Measurements from ENCODE around the gene PARVB.
A peak's percentile ranks its signal among the peaks of the same experiment; 100 is the strongest.
"Not testable (repeated sequence)": the region's sequence is repeated elsewhere in the genome, so short reads cannot be mapped to it uniquely, and the experiment has no call there.

Gene PARVB

GRCh38 chr22:44012591-44012990 is 11.5 kb upstream of the PARVB start:
- no peak overlapping the region for H3K4me3 ChIP-seq (ENCODE audit: insufficient read depth, low read depth, low read length)
- no peaks in the 10 kb centered on the region for H3K9me3 ChIP-seq (ENCODE audit: control insufficient read depth, low read length)
- no peaks in the 10 kb centered on the region for H3K4me1 ChIP-seq (ENCODE audit: control insufficient read depth, insufficient read depth, low read length)
- no peaks in the 10 kb centered on the region for H3K36me3 ChIP-seq (ENCODE audit: control insufficient read depth, insufficient read depth, low read length)
- H3K27ac ChIP-seq (ENCODE audit: insufficient read depth, low read depth, low read length, poor library complexity, severe bottlenecking): no peak overlapping the region
- WGBS, 2 experiments: 90 to 96% methylated on average over 6 of the region's 7 CpGs
- no peaks in the 10 kb centered on the region for H3K27me3 ChIP-seq (ENCODE audit: control insufficient read depth, insufficient read depth, low read length, poor library complexity, severe bottlenecking)

- H3K9me3 ChIP-seq (ENCODE audit: control insufficient read depth, low read length): no peaks in the 10 kb centered on the region
- H3K27ac ChIP-seq (ENCODE audit: insufficient read depth, low read depth, low read length, poor library complexity, severe bottlenecking): no peak overlapping the region
- H3K27me3 ChIP-seq (ENCODE audit: control insufficient read depth, insufficient read depth, low read length, poor library complexity, severe bottlenecking): no peaks in the 10 kb centered on the region
- H3K4me3 ChIP-seq (ENCODE audit: insufficient read depth, low read depth, low read length): no peak overlapping the region
- H3K4me1 ChIP-seq (ENCODE audit: control insufficient read depth, insufficient read depth, low read length): no peaks in the 10 kb centered on the region
- no peaks in the 10 kb centered on the region for H3K36me3 ChIP-seq (ENCODE audit: control insufficient read depth, insufficient read depth, low read length)
- WGBS, 2 experiments: 95 to 96% methylated on average over 2 of the region's 2 CpGs
Measured at GRCh38 chr22:44014241-44014640, 9.9 kb upstream of the PARVB start.

- H3K27ac ChIP-seq (ENCODE audit: insufficient read depth, low read depth, low read length, poor library complexity, severe bottlenecking); H3K9me3 ChIP-seq (ENCODE audit: control insufficient read depth, low read length); H3K27me3 ChIP-seq (ENCODE audit: control insufficient read depth, insufficient read depth, low read length, poor library complexity, severe bottlenecking); H3K36me3 ChIP-seq (ENCODE audit: control insufficient read depth, insufficient read depth, low read length); H3K4me1 ChIP-seq (ENCODE audit: control insufficient read depth, insufficient read depth, low read length); H3K4me3 ChIP-seq (ENCODE audit: insufficient read depth, low read depth, low read length): not testable (repeated sequence)
- 95 to 97% methylated on average over 3 of the region's 3 CpGs for WGBS, 2 experiments
Measured at GRCh38 chr22:44016586-44016985, 7.5 kb upstream of the PARVB start.

- WGBS, 2 experiments: 90 to 94% methylated on average over 8 to 9 of the region's 9 CpGs
- Histone ChIP-seq H3K4me1 (ENCODE audit: control insufficient read depth, insufficient read depth, low read length) (no peaks in the 10 kb centered on the region), H3K9me3 (ENCODE audit: control insufficient read depth, low read length) (no peaks in the 10 kb centered on the region), H3K27ac (ENCODE audit: insufficient read depth, low read depth, low read length, poor library complexity, severe bottlenecking) (no peak overlapping the region), H3K27me3 (ENCODE audit: control insufficient read depth, insufficient read depth, low read length, poor library complexity, severe bottlenecking) (peaks cover 2% of the 10 kb centered on the region), H3K36me3 (ENCODE audit: control insufficient read depth, insufficient read depth, low read length) (no peaks in the 10 kb centered on the region), H3K4me3 (ENCODE audit: insufficient read depth, low read depth, low read length) (no peak overlapping the region)
Measured at GRCh38 chr22:44018594-44018993, 5.5 kb upstream of the PARVB start.

- Histone ChIP-seq H3K9me3 (ENCODE audit: control insufficient read depth, low read length) (no peaks in the 10 kb centered on the region), H3K4me3 (ENCODE audit: insufficient read depth, low read depth, low read length) (no peak overlapping the region), H3K4me1 (ENCODE audit: control insufficient read depth, insufficient read depth, low read length) (no peaks in the 10 kb centered on the region), H3K27me3 (ENCODE audit: control insufficient read depth, insufficient read depth, low read length, poor library complexity, severe bottlenecking) (peaks cover 6% of the 10 kb centered on the region), H3K27ac (ENCODE audit: insufficient read depth, low read depth, low read length, poor library complexity, severe bottlenecking) (no peak overlapping the region), H3K36me3 (ENCODE audit: control insufficient read depth, insufficient read depth, low read length) (no peaks in the 10 kb centered on the region)
- WGBS, 2 experiments: 91% methylated on average over 9 of the region's 10 CpGs
Measured at GRCh38 chr22:44019416-44019815, 4.7 kb upstream of the PARVB start.

GRCh38 chr22:44019846-44020245 is 4.3 kb upstream of the PARVB start:
- H3K4me1 ChIP-seq (ENCODE audit: control insufficient read depth, insufficient read depth, low read length): no peaks in the 10 kb centered on the region
- H3K36me3 ChIP-seq (ENCODE audit: control insufficient read depth, insufficient read depth, low read length): no peaks in the 10 kb centered on the region
- no peaks in the 10 kb centered on the region for H3K9me3 ChIP-seq (ENCODE audit: control insufficient read depth, low read length)
- H3K27ac ChIP-seq (ENCODE audit: insufficient read depth, low read depth, low read length, poor library complexity, severe bottlenecking): no peak overlapping the region
- H3K4me3 ChIP-seq (ENCODE audit: insufficient read depth, low read depth, low read length): no peak overlapping the region
- H3K27me3 ChIP-seq (ENCODE audit: control insufficient read depth, insufficient read depth, low read length, poor library complexity, severe bottlenecking): peaks cover 10% of the 10 kb centered on the region
- WGBS, 2 experiments: 87 to 95% methylated on average over 5 of the region's 5 CpGs

- H3K27ac ChIP-seq (ENCODE audit: insufficient read depth, low read depth, low read length, poor library complexity, severe bottlenecking): no peak overlapping the region
- 92% methylated on average over 8 of the region's 8 CpGs for WGBS, 2 experiments
- H3K4me1 ChIP-seq (ENCODE audit: control insufficient read depth, insufficient read depth, low read length): no peaks in the 10 kb centered on the region
- H3K9me3 ChIP-seq (ENCODE audit: control insufficient read depth, low read length): no peaks in the 10 kb centered on the region
- H3K27me3 ChIP-seq (ENCODE audit: control insufficient read depth, insufficient read depth, low read length, poor library complexity, severe bottlenecking): peaks cover 15% of the 10 kb centered on the region
- no peaks in the 10 kb centered on the region for H3K36me3 ChIP-seq (ENCODE audit: control insufficient read depth, insufficient read depth, low read length)
- no peak overlapping the region for H3K4me3 ChIP-seq (ENCODE audit: insufficient read depth, low read depth, low read length)
Measured at GRCh38 chr22:44020981-44021380, 3.1 kb upstream of the PARVB start.

- H3K9me3 ChIP-seq (ENCODE audit: control insufficient read depth, low read length): no peaks in the 10 kb centered on the region
- 15% methylated on average over 53 of the region's 54 CpGs for WGBS, 2 experiments
- H3K4me1 ChIP-seq (ENCODE audit: control insufficient read depth, insufficient read depth, low read length): no peaks in the 10 kb centered on the region
- no peaks in the 10 kb centered on the region for H3K36me3 ChIP-seq (ENCODE audit: control insufficient read depth, insufficient read depth, low read length)
- H3K27me3 ChIP-seq (ENCODE audit: control insufficient read depth, insufficient read depth, low read length, poor library complexity, severe bottlenecking): peaks cover 15% of the 10 kb centered on the region
- H3K27ac ChIP-seq (ENCODE audit: insufficient read depth, low read depth, low read length, poor library complexity, severe bottlenecking): no peak overlapping the region
- peak overlapping the region; percentile 43 for H3K4me3 ChIP-seq (ENCODE audit: insufficient read depth, low read depth, low read length)
Measured at GRCh38 chr22:44023404-44024287, 456 bp upstream of the PARVB start.

- H3K9me3 ChIP-seq (ENCODE audit: control insufficient read depth, low read length): no peaks in the 10 kb centered on the region
- H3K4me3 ChIP-seq (ENCODE audit: insufficient read depth, low read depth, low read length): no peak overlapping the region
Measured at GRCh38 chr22:44025171-44026065, 1.3 kb downstream of the PARVB start.

GRCh38 chr22:44026066-44026629 is 2.0 kb downstream of the PARVB start:
- H3K9me3 ChIP-seq (ENCODE audit: control insufficient read depth, low read length): no peaks in the 10 kb centered on the region
- no peaks in the 10 kb centered on the region for H3K36me3 ChIP-seq (ENCODE audit: control insufficient read depth, insufficient read depth, low read length)
- H3K4me1 ChIP-seq (ENCODE audit: control insufficient read depth, insufficient read depth, low read length): no peaks in the 10 kb centered on the region
- peaks cover 15% of the 10 kb centered on the region for H3K27me3 ChIP-seq (ENCODE audit: control insufficient read depth, insufficient read depth, low read length, poor library complexity, severe bottlenecking)
- WGBS, 2 experiments: 90 to 91% methylated on average over 17 of the region's 17 CpGs
- H3K4me3 ChIP-seq (ENCODE audit: insufficient read depth, low read depth, low read length): no peak overlapping the region
- H3K27ac ChIP-seq (ENCODE audit: insufficient read depth, low read depth, low read length, poor library complexity, severe bottlenecking): no peak overlapping the region

More at GRCh38 chr22:44025171-44026065, 1.3 kb downstream of the PARVB start:
- H3K36me3 ChIP-seq (ENCODE audit: control insufficient read depth, insufficient read depth, low read length): no peaks in the 10 kb centered on the region
- WGBS, 2 experiments: 94 to 95% methylated on average over 26 of the region's 26 CpGs
- H3K27ac ChIP-seq (ENCODE audit: insufficient read depth, low read depth, low read length, poor library complexity, severe bottlenecking): no peak overlapping the region
- H3K27me3 ChIP-seq (ENCODE audit: control insufficient read depth, insufficient read depth, low read length, poor library complexity, severe bottlenecking): peaks cover 15% of the 10 kb centered on the region
- H3K4me1 ChIP-seq (ENCODE audit: control insufficient read depth, insufficient read depth, low read length): no peaks in the 10 kb centered on the region
